NB4 (cell line): ENCODE measurements around the gene TMEM178B.

Experiments used
- POLR2A ChIP-seq: IDR thresholded peaks from 2 replicates; pipeline ENCODE4 v1.6.1; 2011; ENCODE audit warnings: mild to moderate bottlenecking; ENCODE audit not compliant: insufficient read length; ENCODE audit errors: extremely low read depth
- TF ChIP-seq, protein P1 (sequence below): IDR thresholded peaks from one replicate; pipeline ENCODE4 v1.5.1; 2012; ENCODE audit warnings: low read depth, low read length

DNA sequence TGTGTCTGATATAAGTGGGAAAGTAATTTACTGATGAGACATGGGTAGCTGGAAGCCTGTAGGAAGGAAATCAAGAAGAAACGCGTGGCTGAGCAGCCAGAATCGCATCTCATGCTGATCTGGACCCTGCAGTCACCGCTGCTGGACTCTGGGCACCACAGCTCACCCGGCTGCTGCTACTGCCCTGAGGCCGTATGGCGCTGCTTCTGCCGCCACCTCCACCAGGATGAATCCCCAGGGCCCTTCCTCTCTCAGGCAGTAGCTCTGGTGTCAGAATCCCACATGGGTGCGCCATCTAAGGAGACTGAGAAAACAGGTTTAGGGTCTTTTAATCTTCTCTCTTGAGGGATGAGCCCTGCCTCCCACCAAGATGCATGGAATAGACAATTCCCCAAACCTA, 407.1 kb downstream of the TMEM178B start:
- no peak for TF ChIP-seq POLR2A
- TF ChIP-seq, protein P1, sequence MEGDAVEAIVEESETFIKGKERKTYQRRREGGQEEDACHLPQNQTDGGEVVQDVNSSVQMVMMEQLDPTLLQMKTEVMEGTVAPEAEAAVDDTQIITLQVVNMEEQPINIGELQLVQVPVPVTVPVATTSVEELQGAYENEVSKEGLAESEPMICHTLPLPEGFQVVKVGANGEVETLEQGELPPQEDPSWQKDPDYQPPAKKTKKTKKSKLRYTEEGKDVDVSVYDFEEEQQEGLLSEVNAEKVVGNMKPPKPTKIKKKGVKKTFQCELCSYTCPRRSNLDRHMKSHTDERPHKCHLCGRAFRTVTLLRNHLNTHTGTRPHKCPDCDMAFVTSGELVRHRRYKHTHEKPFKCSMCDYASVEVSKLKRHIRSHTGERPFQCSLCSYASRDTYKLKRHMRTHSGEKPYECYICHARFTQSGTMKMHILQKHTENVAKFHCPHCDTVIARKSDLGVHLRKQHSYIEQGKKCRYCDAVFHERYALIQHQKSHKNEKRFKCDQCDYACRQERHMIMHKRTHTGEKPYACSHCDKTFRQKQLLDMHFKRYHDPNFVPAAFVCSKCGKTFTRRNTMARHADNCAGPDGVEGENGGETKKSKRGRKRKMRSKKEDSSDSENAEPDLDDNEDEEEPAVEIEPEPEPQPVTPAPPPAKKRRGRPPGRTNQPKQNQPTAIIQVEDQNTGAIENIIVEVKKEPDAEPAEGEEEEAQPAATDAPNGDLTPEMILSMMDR, result no peak
